Measurements from ENCODE around the gene R3HDM1.

R3HDM1 gene

DNA sequence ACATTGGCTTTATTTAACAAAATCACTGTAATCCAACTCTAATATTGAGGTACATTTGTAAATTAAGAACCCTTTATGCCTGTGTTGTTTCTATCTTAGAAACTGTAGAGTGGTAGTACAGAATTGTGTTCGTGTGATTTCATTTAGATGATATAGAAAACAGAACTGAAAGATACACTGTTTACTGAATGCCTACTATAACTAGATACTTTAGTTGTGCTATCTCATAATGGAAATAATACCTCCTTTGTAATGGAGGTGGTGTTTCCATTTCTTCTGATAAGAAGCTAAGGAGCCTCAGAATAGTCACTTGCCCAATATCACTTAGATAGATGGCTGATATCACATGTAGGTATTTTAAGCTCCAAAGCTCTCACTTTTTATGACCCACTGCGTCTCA lies 147.8 kb downstream of the R3HDM1 start:
- no peak for TF ChIP-seq SUZ12 (IDR thresholded peaks at IDR 0.05; ENCODE audit: extremely low read depth, insufficient read depth, insufficient read length)
- no peak for TF ChIP-seq ZNF274 (IDR thresholded peaks at IDR 0.05; ENCODE audit: low read depth, low read length)
- TF ChIP-seq YY1 (IDR thresholded peaks at IDR 0.05; ENCODE audit: insufficient read depth, insufficient read length): no peak
- H3K4me3 ChIP-seq (ENCODE audit: insufficient read length, low read depth): no peak overlapping the region
- H3K27me3 ChIP-seq (ENCODE audit: insufficient read depth, insufficient read length): no peaks in the 10 kb centered on the region
- no peak overlapping the region for H3K9ac ChIP-seq (ENCODE audit: insufficient read length, low read depth)
- H3K36me3 ChIP-seq (ENCODE audit: insufficient read depth, insufficient read length, low read length): peaks cover 32% of the 10 kb centered on the region
- no peaks in the 10 kb centered on the region for H3K4me1 ChIP-seq (ENCODE audit: insufficient read depth, insufficient read length)
- DNase-seq (ENCODE audit: low read depth, low spot score): no peak
- 0 out of 2 replicates have a peak, but pooled peaks cover 7% of the 10 kb centered on the region for H3K9me3 ChIP-seq (ENCODE audit: insufficient read depth, low read length)

DNA sequence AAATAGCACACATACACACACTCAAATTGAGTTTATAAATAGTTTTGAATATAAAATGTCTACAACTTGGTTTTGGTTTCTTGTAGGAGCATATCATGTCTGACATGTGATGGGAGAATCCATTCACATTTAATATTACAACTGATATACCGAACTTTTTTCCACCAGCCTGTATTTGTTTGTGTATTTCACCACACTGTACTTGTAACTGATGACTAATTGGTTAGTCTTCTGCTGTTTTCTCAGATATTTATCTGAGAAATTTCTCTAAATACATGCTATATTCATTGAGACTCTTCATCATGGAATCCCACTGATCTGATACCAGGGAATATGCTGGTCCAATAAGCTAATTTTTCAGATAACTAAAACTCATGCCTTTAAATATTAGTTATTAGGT lies 154.1 kb downstream of the R3HDM1 start:
- no peak overlapping the region for H3K9ac ChIP-seq (ENCODE audit: insufficient read length, low read depth)

DNA sequence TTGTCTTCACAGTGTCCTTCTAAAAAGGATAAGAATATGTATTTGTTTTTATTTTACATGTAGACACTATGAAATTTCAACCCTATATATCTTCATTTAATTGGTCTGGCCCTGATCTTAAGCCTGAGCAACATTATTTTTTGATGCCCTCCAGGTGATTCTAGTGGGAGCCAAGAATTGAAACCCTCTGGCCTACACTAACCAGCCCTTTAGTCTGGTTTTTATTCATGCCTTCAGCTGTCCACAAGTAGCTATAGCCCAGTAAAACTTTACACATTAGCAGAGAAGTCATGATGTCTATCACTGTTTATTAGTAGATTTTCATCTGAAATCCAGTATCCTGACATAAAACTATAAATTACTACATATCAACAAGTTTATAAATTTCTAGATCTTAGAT lies 157.7 kb downstream of the R3HDM1 start:
- H3K4me1 ChIP-seq (ENCODE audit: insufficient read depth, insufficient read length): no peaks in the 10 kb centered on the region
- H3K36me3 ChIP-seq (ENCODE audit: insufficient read depth, insufficient read length, low read length): peaks cover 13% of the 10 kb centered on the region
- H3K9me3 ChIP-seq (ENCODE audit: insufficient read depth, low read length): no peaks in the 10 kb centered on the region
- DNase-seq (ENCODE audit: low read depth, low spot score): no peak
- no peak overlapping the region for H3K4me3 ChIP-seq (ENCODE audit: insufficient read length, low read depth)
- H3K27me3 ChIP-seq (ENCODE audit: insufficient read depth, insufficient read length): no peaks in the 10 kb centered on the region
- H3K9ac ChIP-seq (ENCODE audit: insufficient read length, low read depth): no peak overlapping the region
- TF ChIP-seq ZNF274 (IDR thresholded peaks at IDR 0.05; ENCODE audit: low read depth, low read length) (no peak), SUZ12 (IDR thresholded peaks at IDR 0.05; ENCODE audit: extremely low read depth, insufficient read depth, insufficient read length) (no peak), YY1 (IDR thresholded peaks at IDR 0.05; ENCODE audit: insufficient read depth, insufficient read length) (no peak)

More for the DNA sequence above, 154.1 kb downstream of the R3HDM1 start:
- Histone ChIP-seq H3K4me1 (ENCODE audit: insufficient read depth, insufficient read length) (no peaks in the 10 kb centered on the region), H3K9me3 (ENCODE audit: insufficient read depth, low read length) (0 out of 2 replicates have a peak, but pooled peaks cover 4% of the 10 kb centered on the region), H3K36me3 (ENCODE audit: insufficient read depth, insufficient read length, low read length) (peaks cover 21% of the 10 kb centered on the region), H3K4me3 (ENCODE audit: insufficient read length, low read depth) (no peak overlapping the region), H3K27me3 (ENCODE audit: insufficient read depth, insufficient read length) (no peaks in the 10 kb centered on the region)
- TF ChIP-seq YY1 (IDR thresholded peaks at IDR 0.05; ENCODE audit: insufficient read depth, insufficient read length) (no peak), SUZ12 (IDR thresholded peaks at IDR 0.05; ENCODE audit: extremely low read depth, insufficient read depth, insufficient read length) (no peak), ZNF274 (IDR thresholded peaks at IDR 0.05; ENCODE audit: low read depth, low read length) (no peak)
- no peak for DNase-seq (ENCODE audit: low read depth, low spot score)

- Histone ChIP-seq H3K36me3 (ENCODE audit: insufficient read depth, insufficient read length, low read length) (peaks cover 9% of the 10 kb centered on the region), H3K4me3 (ENCODE audit: insufficient read length, low read depth) (no peak overlapping the region), H3K9me3 (ENCODE audit: insufficient read depth, low read length) (no peaks in the 10 kb centered on the region), H3K27me3 (ENCODE audit: insufficient read depth, insufficient read length) (no peaks in the 10 kb centered on the region), H3K9ac (ENCODE audit: insufficient read length, low read depth) (no peak overlapping the region), H3K4me1 (ENCODE audit: insufficient read depth, insufficient read length) (no peaks in the 10 kb centered on the region)
- DNase-seq (ENCODE audit: low read depth, low spot score): no peak
- TF ChIP-seq ZNF274 (IDR thresholded peaks at IDR 0.05; ENCODE audit: low read depth, low read length) (no peak), SUZ12 (IDR thresholded peaks at IDR 0.05; ENCODE audit: extremely low read depth, insufficient read depth, insufficient read length) (no peak), YY1 (IDR thresholded peaks at IDR 0.05; ENCODE audit: insufficient read depth, insufficient read length) (no peak)
Measured at GRCh38 chr2:135689679-135690078, 158.4 kb downstream of the R3HDM1 start.

GRCh38 chr2:135694711-135695110 lies 163.4 kb downstream of the R3HDM1 start:
- TF ChIP-seq ZNF274 (IDR thresholded peaks at IDR 0.05; ENCODE audit: low read depth, low read length): no peak
- no peak for TF ChIP-seq YY1 (IDR thresholded peaks at IDR 0.05; ENCODE audit: insufficient read depth, insufficient read length)
- TF ChIP-seq SUZ12 (IDR thresholded peaks at IDR 0.05; ENCODE audit: extremely low read depth, insufficient read depth, insufficient read length): no peak
- DNase-seq (ENCODE audit: low read depth, low spot score): no peak

GRCh38 chr2:135698838-135699237 lies 167.6 kb downstream of the R3HDM1 start:
- Histone ChIP-seq H3K4me3 (ENCODE audit: insufficient read length, low read depth) (no peak overlapping the region), H3K9me3 (ENCODE audit: insufficient read depth, low read length) (no peaks in the 10 kb centered on the region), H3K9ac (ENCODE audit: insufficient read length, low read depth) (no peak overlapping the region), H3K36me3 (ENCODE audit: insufficient read depth, insufficient read length, low read length) (peaks cover 12% of the 10 kb centered on the region), H3K27me3 (ENCODE audit: insufficient read depth, insufficient read length) (no peaks in the 10 kb centered on the region), H3K4me1 (ENCODE audit: insufficient read depth, insufficient read length) (no peaks in the 10 kb centered on the region)
- DNase-seq (ENCODE audit: low read depth, low spot score): no peak
- TF ChIP-seq ZNF274 (IDR thresholded peaks at IDR 0.05; ENCODE audit: low read depth, low read length): no peak
- TF ChIP-seq YY1 (IDR thresholded peaks at IDR 0.05; ENCODE audit: insufficient read depth, insufficient read length): no peak
- TF ChIP-seq SUZ12 (IDR thresholded peaks at IDR 0.05; ENCODE audit: extremely low read depth, insufficient read depth, insufficient read length): no peak

More at GRCh38 chr2:135694711-135695110, 163.4 kb downstream of the R3HDM1 start:
- Histone ChIP-seq H3K4me1 (ENCODE audit: insufficient read depth, insufficient read length) (no peaks in the 10 kb centered on the region), H3K36me3 (ENCODE audit: insufficient read depth, insufficient read length, low read length) (peaks cover 4% of the 10 kb centered on the region), H3K9ac (ENCODE audit: insufficient read length, low read depth) (no peak overlapping the region), H3K9me3 (ENCODE audit: insufficient read depth, low read length) (no peaks in the 10 kb centered on the region), H3K27me3 (ENCODE audit: insufficient read depth, insufficient read length) (no peaks in the 10 kb centered on the region), H3K4me3 (ENCODE audit: insufficient read length, low read depth) (no peak overlapping the region)

- H3K9ac ChIP-seq (ENCODE audit: insufficient read length, low read depth): no peak overlapping the region
- TF ChIP-seq ZNF274 (IDR thresholded peaks at IDR 0.05; ENCODE audit: low read depth, low read length): no peak
- TF ChIP-seq SUZ12 (IDR thresholded peaks at IDR 0.05; ENCODE audit: extremely low read depth, insufficient read depth, insufficient read length): no peak
- TF ChIP-seq YY1 (IDR thresholded peaks at IDR 0.05; ENCODE audit: insufficient read depth, insufficient read length): no peak
- no peak for DNase-seq (ENCODE audit: low read depth, low spot score)
Measured at GRCh38 chr2:135701442-135701841, 170.2 kb downstream of the R3HDM1 start.

More at GRCh38 chr2:135701442-135701841, 170.2 kb downstream of the R3HDM1 start:
- no peak overlapping the region for H3K4me3 ChIP-seq (ENCODE audit: insufficient read length, low read depth)
- no peaks in the 10 kb centered on the region for H3K4me1 ChIP-seq (ENCODE audit: insufficient read depth, insufficient read length)
- H3K27me3 ChIP-seq (ENCODE audit: insufficient read depth, insufficient read length): no peaks in the 10 kb centered on the region
- H3K36me3 ChIP-seq (ENCODE audit: insufficient read depth, insufficient read length, low read length): peaks cover 8% of the 10 kb centered on the region
- no peaks in the 10 kb centered on the region for H3K9me3 ChIP-seq (ENCODE audit: insufficient read depth, low read length)

All from NT2/D1 (cell line).